Breast epithelium (tissue), 4 donors: ENCODE measurements around the gene DMKN. TPM values are rescaled to one million over a fixed set of nuclear protein-coding genes. Genes with fewer than 3 reads are reported as not detected.

Experiments used
- DNase-seq, 2 donors: peaks; one replicate each; pipeline ENCODE4 v3.0.0-alpha.2; 2019; ENCODE audit warnings: low spot score in 2 of 2
- H3K27ac ChIP-seq, 2 donors: fragments of 200-600 bp; sonication (generic) in 1 of 2; one replicate each; pipeline ENCODE4 v1.5.1; 2016 to 2019; ENCODE audit warnings: mild to moderate bottlenecking in 1 of 2
- H3K27me3 ChIP-seq, 2 donors: fragments of 200-600 bp; sonication (generic) in 1 of 2; one replicate each; pipeline versions ENCODE4 v1.5.1 to v1.6.0; 2017 to 2019; ENCODE audit warnings: control low read depth in 1 of 2, mild to moderate bottlenecking in 1 of 2
- H3K36me3 ChIP-seq: fragments of 200-600 bp; one replicate; pipeline ENCODE4 v1.5.1; 2019
- H3K4me1 ChIP-seq, 2 donors: fragments of 200-600 bp; sonication (generic); one replicate each; pipeline ENCODE4 v1.5.1; 2016 to 2019; ENCODE audit warnings: control low read depth in 1 of 2
- H3K4me3 ChIP-seq, 3 donors: fragments of 200-600 bp; sonication (generic); 1 replicate in 2 of 3; 2 replicates in 1 of 3; pipeline ENCODE4 v1.5.1; 2016 to 2019; ENCODE audit warnings: mild to moderate bottlenecking in 3 of 3, moderate library complexity in 2 of 3
- H3K9me3 ChIP-seq, 2 donors: fragments of 200-600 bp; sonication (generic) in 1 of 2; one replicate each; pipeline ENCODE4 v1.5.1; 2016 to 2019; ENCODE audit warnings: control low read depth in 1 of 2
- CTCF ChIP-seq, 3 donors: fragments of 450-650 bp; IDR thresholded peaks; one replicate each; pipeline ENCODE4 v1.5.1; 2016 to 2017; ENCODE audit warnings: antibody characterized with exemption in 3 of 3, mild to moderate bottlenecking in 3 of 3, moderate library complexity in 3 of 3
- POLR2A ChIP-seq: fragments of 450-650 bp; IDR thresholded peaks from one replicate; pipeline ENCODE4 v1.6.1; 2016; ENCODE audit warnings: antibody characterized with exemption, mild to moderate bottlenecking, moderate library complexity
- POLR2AphosphoS5 ChIP-seq, 3 donors: sonication (generic); formaldehyde crosslinking; IDR thresholded peaks; one replicate each; pipeline ENCODE4 v1.6.1; 2017; ENCODE audit warnings: antibody characterized with exemption in 3 of 3
- intact Hi-C: fragments of 100-400 bp; cut with DNase I; formaldehyde crosslinking; loops from one replicate; pipeline ENCODE4 v1.15.1; 2023; ENCODE audit warnings: low total_unique reads
- total RNA-seq, 3 donors: library from RNA; depleted of rRNA; stranded (reverse); fragments of >200 nt; gene quantifications; one replicate each; pipeline ENCODE4 v1.1.0, GENCODE V29; 2016

Gene DMKN
- total RNA-seq, 3 donors from 2014 or later: 0.96 to 135 (median 61.0) TPM

GRCh38 chr19:35495107-35496064 lies 18.1 kb downstream of the DMKN start:
- Histone ChIP-seq H3K9me3 (no peaks in the 10 kb centered on the region), H3K4me3 (peak overlapping the region in 1 of 3 donors; percentile 49), H3K4me1 (no peaks in the 10 kb centered on the region), H3K36me3 (no peaks in the 10 kb centered on the region), H3K27ac (no peak overlapping the region), H3K27me3 (no peaks in the 10 kb centered on the region)
- peak; percentile 70 to 93 (median 93) for TF ChIP-seq CTCF (IDR thresholded peaks at IDR 0.05)
- TF ChIP-seq POLR2AphosphoS5 (IDR thresholded peaks at IDR 0.05): no peak
- intact Hi-C loops: no loop called here
- peak; percentile 27 to 64 for DNase-seq

GRCh38 chr19:35493971-35494370 lies 19.5 kb downstream of the DMKN start:
- intact Hi-C loops: no loop called here
- TF ChIP-seq CTCF (IDR thresholded peaks at IDR 0.05) (no peak), POLR2A (no peak), POLR2AphosphoS5 (IDR thresholded peaks at IDR 0.05) (no peak)
- DNase-seq: no peak
- H3K4me1 ChIP-seq: no peaks in the 10 kb centered on the region
- no peak overlapping the region for H3K4me3 ChIP-seq
- H3K36me3 ChIP-seq: no peaks in the 10 kb centered on the region
- no peaks in the 10 kb centered on the region for H3K27me3 ChIP-seq
- no peak overlapping the region for H3K27ac ChIP-seq
- no peaks in the 10 kb centered on the region for H3K9me3 ChIP-seq

- Histone ChIP-seq H3K27ac (no peak overlapping the region), H3K4me3 (no peak overlapping the region), H3K4me1 (no peaks in the 10 kb centered on the region), H3K36me3 (no peaks in the 10 kb centered on the region), H3K27me3 (no peaks in the 10 kb centered on the region), H3K9me3 (no peaks in the 10 kb centered on the region)
- TF ChIP-seq POLR2AphosphoS5 (IDR thresholded peaks at IDR 0.05): no peak
- TF ChIP-seq POLR2A: no peak
- no peak for TF ChIP-seq CTCF (IDR thresholded peaks at IDR 0.05)
- intact Hi-C loops: no loop called here
- no peak for DNase-seq
These were observed 21.6 kb downstream of the DMKN start for GRCh38 chr19:35491836-35492360.

GRCh38 chr19:35490364-35490763 lies 23.1 kb downstream of the DMKN start, which contains the start of gene KRTDAP:
Gene KRTDAP, minus strand, starts transcription at chr19:35490464. Its CDS starts 22 bp downstream, at chr19:35490442.
- H3K36me3 ChIP-seq: no peaks in the 10 kb centered on the region
- H3K9me3 ChIP-seq: no peaks in the 10 kb centered on the region
- no peak for TF ChIP-seq POLR2AphosphoS5 (IDR thresholded peaks at IDR 0.05)
- no peak for TF ChIP-seq POLR2A
- TF ChIP-seq CTCF (IDR thresholded peaks at IDR 0.05): no peak
- no peaks in the 10 kb centered on the region for H3K4me1 ChIP-seq
- DNase-seq: no peak
- no peaks in the 10 kb centered on the region for H3K27me3 ChIP-seq
- intact Hi-C loops: no loop called here
- no peak within 1 kb of the TSS for H3K27ac ChIP-seq
- H3K4me3 ChIP-seq: no peak within 1 kb of the TSS

- H3K27ac ChIP-seq: no peak overlapping the region
- intact Hi-C loops: no loop called here
- H3K4me3 ChIP-seq: no peak overlapping the region
- no peaks in the 10 kb centered on the region for H3K9me3 ChIP-seq
- TF ChIP-seq POLR2A (no peak), CTCF (IDR thresholded peaks at IDR 0.05) (no peak), POLR2AphosphoS5 (IDR thresholded peaks at IDR 0.05) (no peak)
- H3K27me3 ChIP-seq: no peaks in the 10 kb centered on the region
- H3K36me3 ChIP-seq: no peaks in the 10 kb centered on the region
- H3K4me1 ChIP-seq: no peaks in the 10 kb centered on the region
- DNase-seq: no peak
These were observed 24.8 kb downstream of the DMKN start for GRCh38 chr19:35488677-35489076.
